GM23338 (cell line): ENCODE data around the gene EHBP1L1. TPM values are rescaled to one million over a fixed set of nuclear protein-coding genes. Genes with fewer than 3 reads are reported as not detected.
"Not testable (repeated sequence)": the region's sequence is repeated elsewhere in the genome, so short reads cannot be mapped to it uniquely, and the experiment has no call there.

ENCODE experiments used
- ATAC-seq: fragments of 200-7000 bp; cut with Tn5 transposase; 3 replicates; pipeline ENCODE4 v1.9.1; 2020
- DNase-seq: peaks from one replicate; pipeline ENCODE4 v3.0.0-alpha.2; 2015; ENCODE audit warnings: low spot score
- H2AFZ ChIP-seq: fragments of 200-600 bp; sonication (generic); 2 replicates; pipeline ENCODE4 v1.8.0; 2016; ENCODE audit warnings: antibody characterized with exemption, mild to moderate bottlenecking, moderate library complexity
- H3F3A ChIP-seq: fragments of 200-600 bp; sonication (generic); replicated peaks from 2 replicates; pipeline ENCODE4 v1.8.0; 2017; ENCODE audit warnings: antibody characterized with exemption, mixed run types, low read depth
- H3K27ac ChIP-seq: fragments of 200-600 bp; sonication (generic); 2 replicates; pipeline ENCODE4 v1.6.1; 2016; ENCODE audit warnings: low read depth
- H3K27me3 ChIP-seq: fragments of 200-600 bp; sonication (generic); 2 replicates; pipeline ENCODE4 v1.8.0; 2016; ENCODE audit warnings: mild to moderate bottlenecking, mixed run types, moderate library complexity; ENCODE audit not compliant: insufficient read depth
- H3K36me3 ChIP-seq: fragments of 200-600 bp; sonication (generic); 2 replicates; pipeline ENCODE4 v1.8.0; 2016; ENCODE audit warnings: mild to moderate bottlenecking; ENCODE audit not compliant: insufficient read depth
- H3K4me1 ChIP-seq: fragments of 200-600 bp; sonication (generic); 2 replicates; pipeline ENCODE4 v1.8.0; 2016; ENCODE audit warnings: mild to moderate bottlenecking, moderate library complexity; ENCODE audit not compliant: insufficient read depth
- H3K4me2 ChIP-seq: fragments of 200-600 bp; sonication (generic); 2 replicates; pipeline ENCODE4 v1.7.1; 2017; ENCODE audit warnings: mixed run types
- H3K4me3 ChIP-seq: fragments of 200-600 bp; sonication (generic); 2 replicates; pipeline ENCODE4 v1.6.1; 2016; ENCODE audit warnings: mixed run types
- H3K79me2 ChIP-seq: fragments of 200-600 bp; sonication (generic); replicated peaks from 2 replicates; pipeline ENCODE4 v1.8.0; 2017; ENCODE audit warnings: mild to moderate bottlenecking; ENCODE audit not compliant: insufficient read depth
- H3K9me2 ChIP-seq: fragments of 200-600 bp; sonication (generic); 2 replicates; pipeline ENCODE4 v1.8.0; 2017; ENCODE audit not compliant: insufficient read depth
- H4K20me1 ChIP-seq: fragments of 200-600 bp; sonication (generic); replicated peaks from 2 replicates; pipeline ENCODE4 v1.8.0; 2017; ENCODE audit warnings: mild to moderate bottlenecking; ENCODE audit not compliant: insufficient read depth
- H3K27ac Mint-ChIP-seq: 2 replicates; pipeline ENCODE4 v1.8.0; 2020; ENCODE audit warnings: inconsistent platforms, mild to moderate bottlenecking, moderate library complexity, mixed read lengths
- H3K27me3 Mint-ChIP-seq: 3 replicates; pipeline ENCODE4 v1.8.0; 2022; ENCODE audit warnings: low read depth, mild to moderate bottlenecking, moderate library complexity, mixed read lengths, inconsistent platforms; ENCODE audit not compliant: insufficient read depth, poor library complexity
- H3K36me3 Mint-ChIP-seq: 3 replicates; pipeline ENCODE4 v1.8.0; 2021; ENCODE audit warnings: low read depth, mild to moderate bottlenecking, inconsistent platforms, moderate library complexity, mixed read lengths
- H3K4me1 Mint-ChIP-seq: 3 replicates; pipeline ENCODE4 v1.8.0; 2020; ENCODE audit warnings: mild to moderate bottlenecking, inconsistent platforms, mixed read lengths
- H3K4me3 Mint-ChIP-seq: 3 replicates; pipeline ENCODE4 v1.8.0; 2021; ENCODE audit warnings: moderate library complexity, mild to moderate bottlenecking, inconsistent platforms, mixed read lengths
- H3K9me3 Mint-ChIP-seq: 3 replicates; pipeline ENCODE4 v1.8.0; 2020; ENCODE audit warnings: moderate library complexity, mild to moderate bottlenecking, inconsistent platforms, mixed read lengths
- CREB1 ChIP-seq: fragments of 250-450 bp; sonication (Bioruptor Pico); IDR thresholded peaks from 2 replicates; pipeline ENCODE4 v1.5.0; 2020; ENCODE audit warnings: low read depth, mild to moderate bottlenecking, moderate library complexity
- EZH2 ChIP-seq: fragments of 200-600 bp; sonication (generic); IDR thresholded peaks from one replicate; pipeline ENCODE4 v1.8.0; 2017; ENCODE audit warnings: antibody characterized with exemption, mild to moderate bottlenecking, low read depth; ENCODE audit not compliant: unreplicated experiment
- JUNB ChIP-seq: IDR thresholded peaks from one replicate; pipeline ENCODE4 v1.6.1; 2016; ENCODE audit warnings: antibody characterized with exemption; ENCODE audit not compliant: unreplicated experiment
- NANOG ChIP-seq: IDR thresholded peaks from 2 replicates; pipeline ENCODE4 v1.6.1; 2016; ENCODE audit warnings: antibody characterized with exemption, borderline replicate concordance
- POLR2AphosphoS5 ChIP-seq: IDR thresholded peaks from 2 replicates; pipeline ENCODE4 v1.6.1; 2016; ENCODE audit warnings: antibody characterized with exemption, low read depth
- STAT1 ChIP-seq: IDR thresholded peaks from one replicate; pipeline ENCODE4 v1.6.1; 2016; ENCODE audit warnings: antibody characterized with exemption; ENCODE audit not compliant: unreplicated experiment
- ZNF331 ChIP-seq: fragments of 250-450 bp; sonication (Bioruptor Pico); IDR thresholded peaks from 2 replicates; pipeline ENCODE4 v1.5.0; 2020; ENCODE audit warnings: low read depth, mild to moderate bottlenecking, moderate library complexity
- ZNF462 ChIP-seq: fragments of 250-450 bp; sonication (Bioruptor Pico); IDR thresholded peaks from 2 replicates; pipeline ENCODE4 v1.5.0; 2020; ENCODE audit warnings: mild to moderate bottlenecking, moderate library complexity
- polyA plus RNA-seq: library from polyadenylated mRNA; unstranded; fragments of >200 nt; fragmentation: Nextera tagmentation; extraction: Ambion mirVana; gene quantifications from 2 replicates; pipeline ENCODE4 v1.2.1, GENCODE V29; 2016
- total RNA-seq: library from RNA; depleted of rRNA; stranded (reverse); fragments of >200 nt; shearing (Covaris generic); gene quantifications from 2 replicates; pipeline ENCODE4 v1.2.3, GENCODE V29; 2014
- TF ChIP-seq, protein P1 (sequence below), 2 experiments: fragments of 200-600 bp in 1 of 2; sonication (generic) in 1 of 2; conservative IDR thresholded peaks; 2 replicates each; pipeline versions ENCODE4 v1.5.1 to v1.6.1; 2016 to 2017; ENCODE audit warnings: antibody characterized with exemption in 2 of 2, low read depth in 2 of 2, mild to moderate bottlenecking in 2 of 2, moderate library complexity in 1 of 2
- TF ChIP-seq, protein P2 (sequence below): IDR thresholded peaks from 2 replicates; pipeline ENCODE4 v1.6.1; 2016; ENCODE audit warnings: antibody characterized with exemption

Gene EHBP1L1
- total and polyA plus RNA-seq, 2 experiments from 2014 or later, result 2.9 to 10.9 TPM

- H3K36me3 Mint-ChIP-seq, result no peaks in the 10 kb centered on the region
- Histone ChIP-seq H3K4me2 (no peak overlapping the region), H3K27ac (no peak overlapping the region), H3F3A (peaks cover 6% of the 10 kb centered on the region; the same call in 1 of the 2 replicates), H3K36me3 (no peaks in the 10 kb centered on the region), H3K79me2 (no peaks in the 10 kb centered on the region), H3K9me2 (no peaks in the 10 kb centered on the region), H2AFZ (no peak overlapping the region), H3K4me1 (peaks cover 28% of the 10 kb centered on the region), H3K4me3 (no peak overlapping the region), H3K27me3 (peaks cover 20% of the 10 kb centered on the region), H4K20me1 (no peaks in the 10 kb centered on the region)
- peaks cover 24% of the 10 kb centered on the region for H3K4me1 Mint-ChIP-seq
- no peak for DNase-seq
- ATAC-seq, result no peak
- H3K27ac Mint-ChIP-seq, result no peak overlapping the region
- TF ChIP-seq JUNB, result no peak
- no peak for TF ChIP-seq EZH2
- TF ChIP-seq, protein P1, sequence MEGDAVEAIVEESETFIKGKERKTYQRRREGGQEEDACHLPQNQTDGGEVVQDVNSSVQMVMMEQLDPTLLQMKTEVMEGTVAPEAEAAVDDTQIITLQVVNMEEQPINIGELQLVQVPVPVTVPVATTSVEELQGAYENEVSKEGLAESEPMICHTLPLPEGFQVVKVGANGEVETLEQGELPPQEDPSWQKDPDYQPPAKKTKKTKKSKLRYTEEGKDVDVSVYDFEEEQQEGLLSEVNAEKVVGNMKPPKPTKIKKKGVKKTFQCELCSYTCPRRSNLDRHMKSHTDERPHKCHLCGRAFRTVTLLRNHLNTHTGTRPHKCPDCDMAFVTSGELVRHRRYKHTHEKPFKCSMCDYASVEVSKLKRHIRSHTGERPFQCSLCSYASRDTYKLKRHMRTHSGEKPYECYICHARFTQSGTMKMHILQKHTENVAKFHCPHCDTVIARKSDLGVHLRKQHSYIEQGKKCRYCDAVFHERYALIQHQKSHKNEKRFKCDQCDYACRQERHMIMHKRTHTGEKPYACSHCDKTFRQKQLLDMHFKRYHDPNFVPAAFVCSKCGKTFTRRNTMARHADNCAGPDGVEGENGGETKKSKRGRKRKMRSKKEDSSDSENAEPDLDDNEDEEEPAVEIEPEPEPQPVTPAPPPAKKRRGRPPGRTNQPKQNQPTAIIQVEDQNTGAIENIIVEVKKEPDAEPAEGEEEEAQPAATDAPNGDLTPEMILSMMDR (conservative IDR thresholded peaks at IDR 0.05; ENCODE audit: low read depth in 2 of 2), result no peak
- TF ChIP-seq CREB1 (CRISPR knock-in tag), result no peak
- no peak for TF ChIP-seq ZNF331
- TF ChIP-seq, protein P2, sequence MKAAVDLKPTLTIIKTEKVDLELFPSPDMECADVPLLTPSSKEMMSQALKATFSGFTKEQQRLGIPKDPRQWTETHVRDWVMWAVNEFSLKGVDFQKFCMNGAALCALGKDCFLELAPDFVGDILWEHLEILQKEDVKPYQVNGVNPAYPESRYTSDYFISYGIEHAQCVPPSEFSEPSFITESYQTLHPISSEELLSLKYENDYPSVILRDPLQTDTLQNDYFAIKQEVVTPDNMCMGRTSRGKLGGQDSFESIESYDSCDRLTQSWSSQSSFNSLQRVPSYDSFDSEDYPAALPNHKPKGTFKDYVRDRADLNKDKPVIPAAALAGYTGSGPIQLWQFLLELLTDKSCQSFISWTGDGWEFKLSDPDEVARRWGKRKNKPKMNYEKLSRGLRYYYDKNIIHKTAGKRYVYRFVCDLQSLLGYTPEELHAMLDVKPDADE, result no peak
- no peak for TF ChIP-seq NANOG
- TF ChIP-seq POLR2AphosphoS5, result no peak
- no peak for TF ChIP-seq ZNF462
- TF ChIP-seq STAT1, result no peak
- no peak overlapping the region for H3K4me3 Mint-ChIP-seq
- H3K27me3 Mint-ChIP-seq, result peaks cover 17% of the 10 kb centered on the region
- H3K9me3 Mint-ChIP-seq, result no peaks in the 10 kb centered on the region
Observed at GRCh38 chr11:65563601-65564000, 12.3 kb upstream of the EHBP1L1 start.

- ATAC-seq, H3K27me3 ChIP-seq, H3K27ac ChIP-seq, H3K36me3 ChIP-seq, H3K79me2 ChIP-seq, H3K4me2 ChIP-seq, H4K20me1 ChIP-seq, H3K9me2 ChIP-seq, H3K36me3 Mint-ChIP-seq, H3K9me3 Mint-ChIP-seq, H3K4me3 ChIP-seq, DNase-seq, H3K4me3 Mint-ChIP-seq, H3K27ac Mint-ChIP-seq, H2AFZ ChIP-seq: not testable (repeated sequence)
- H3K27me3 Mint-ChIP-seq, result peaks cover 13% of the 10 kb centered on the region
- H3K4me1 Mint-ChIP-seq, result peaks cover 27% of the 10 kb centered on the region
- Histone ChIP-seq H3K4me1 (peaks cover 22% of the 10 kb centered on the region), H3F3A (peaks cover 13% of the 10 kb centered on the region)
Observed at GRCh38 chr11:65564879-65565559, 10.8 kb upstream of the EHBP1L1 start.
